Inferior parietal cortex (tissue), 1 donor: ENCODE measurements around the gene AP2A1.

Source experiments
- DNase-seq: peaks from one replicate; pipeline ENCODE4 v3.0.0-alpha.2; 2016; ENCODE audit errors: extremely low spot score

The AP2A1 gene

DNA sequence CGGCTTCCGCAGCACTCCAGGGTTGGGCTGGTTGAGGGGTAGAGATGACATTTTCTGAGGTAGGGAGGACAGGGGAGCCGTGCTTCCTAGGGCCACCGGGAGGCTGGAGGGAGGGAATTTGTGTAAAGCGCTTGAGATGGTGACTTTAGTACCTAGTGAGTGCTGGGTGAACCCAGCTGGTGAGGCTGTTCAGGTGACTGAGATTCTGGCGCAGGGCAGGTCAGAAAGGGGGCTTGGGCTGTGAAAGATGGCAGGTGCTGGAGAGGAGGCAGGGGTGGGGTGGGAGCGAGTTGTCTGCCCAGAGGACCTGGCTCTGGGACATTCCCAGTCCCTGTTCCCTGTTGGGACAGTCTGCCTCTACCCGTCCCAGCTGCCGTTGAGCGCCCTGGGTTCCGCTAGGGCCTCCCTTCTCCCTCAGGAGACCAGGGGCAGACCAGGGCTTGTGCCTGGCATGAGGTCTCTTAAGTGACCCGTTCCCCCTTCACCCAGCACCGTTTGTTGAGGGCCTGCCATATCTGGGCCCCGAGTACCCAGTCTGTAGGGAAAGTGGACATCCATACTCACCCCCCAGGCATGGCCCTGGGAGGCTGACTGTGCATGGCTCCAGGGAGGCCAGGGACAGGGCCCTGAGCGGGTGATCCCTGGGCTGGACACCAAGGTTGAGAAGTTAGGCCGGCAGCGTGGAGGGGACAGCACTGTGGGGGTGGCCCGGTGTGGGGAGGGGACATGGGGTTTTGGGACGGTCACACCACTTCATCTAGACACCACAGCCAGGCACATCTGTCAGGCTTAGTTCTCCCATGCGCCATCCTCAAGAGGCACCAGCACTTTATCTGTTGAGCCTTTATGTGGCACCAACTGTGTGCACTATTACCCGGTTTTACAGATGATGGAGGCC, 89.1 kb downstream of the AP2A1 start:
- DNase-seq = no peak

DNA sequence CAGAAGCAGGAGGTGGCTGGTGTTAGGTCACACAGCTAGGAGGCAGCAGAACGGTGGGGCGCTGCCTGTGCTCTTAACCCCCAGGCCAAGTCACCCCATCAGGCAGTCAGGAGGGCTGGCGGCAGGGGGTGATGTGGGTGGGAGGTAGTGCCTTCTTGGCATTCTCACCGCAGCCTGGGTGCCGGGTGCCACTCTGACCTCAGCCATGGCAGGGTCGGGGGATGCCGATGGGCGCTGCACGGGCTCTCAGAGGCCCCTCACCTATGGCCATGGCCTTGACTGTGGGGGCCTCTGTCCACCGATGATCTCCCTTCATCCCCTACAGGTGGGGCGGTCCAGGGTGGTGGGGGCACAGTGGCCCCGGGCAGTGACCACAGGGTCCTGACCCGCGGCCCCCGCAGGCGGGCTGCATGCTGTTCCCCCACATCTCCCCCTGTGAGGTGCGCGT, 89.8 kb downstream of the AP2A1 start:
- no peak for DNase-seq
